GM18868 (cell line): ENCODE results near the gene ACP3.
"Not testable (repeated sequence)": the region's sequence is repeated elsewhere in the genome, so short reads cannot be mapped to it uniquely, and the experiment has no call there.

ENCODE experiments used
- ATAC-seq: cut with Tn5 transposase; IDR thresholded peaks from one replicate; pipeline ENCODE4 v1.9.1; 2021; ENCODE audit warnings: mild to moderate bottlenecking, moderate library complexity; ENCODE audit not compliant: unreplicated experiment

Gene ACP3, protein sequence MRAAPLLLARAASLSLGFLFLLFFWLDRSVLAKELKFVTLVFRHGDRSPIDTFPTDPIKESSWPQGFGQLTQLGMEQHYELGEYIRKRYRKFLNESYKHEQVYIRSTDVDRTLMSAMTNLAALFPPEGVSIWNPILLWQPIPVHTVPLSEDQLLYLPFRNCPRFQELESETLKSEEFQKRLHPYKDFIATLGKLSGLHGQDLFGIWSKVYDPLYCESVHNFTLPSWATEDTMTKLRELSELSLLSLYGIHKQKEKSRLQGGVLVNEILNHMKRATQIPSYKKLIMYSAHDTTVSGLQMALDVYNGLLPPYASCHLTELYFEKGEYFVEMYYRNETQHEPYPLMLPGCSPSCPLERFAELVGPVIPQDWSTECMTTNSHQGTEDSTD

GRCh38 chr3:132317229-132317948 lies at the start of gene ACP3:
Gene ACP3, plus strand, starts transcription at chr3:132317407. Its CDS starts 50 bp downstream, at chr3:132317457.
- peak; percentile 78 for ATAC-seq

DNA sequence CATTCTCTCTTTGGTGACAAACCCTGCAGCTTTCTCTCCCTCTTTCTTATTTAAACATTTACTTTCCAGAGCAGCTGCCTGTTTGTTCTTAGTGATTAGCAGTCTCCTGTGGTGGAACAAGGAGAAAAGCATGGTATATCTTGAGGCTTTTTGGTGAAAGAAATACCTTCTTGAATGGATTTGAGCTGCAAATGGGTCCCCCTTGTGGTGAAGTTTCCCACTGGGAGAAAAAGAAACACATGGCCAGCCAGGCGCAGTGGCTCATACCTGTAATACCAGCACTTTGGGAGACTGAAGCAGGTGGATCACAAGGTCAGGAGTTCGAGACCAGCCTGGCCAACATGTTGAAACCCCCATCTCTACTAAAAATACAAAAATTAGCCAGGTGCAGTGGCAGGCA lies 48.3 kb upstream of the ACP3 start:
- no peak for ATAC-seq

DNA sequence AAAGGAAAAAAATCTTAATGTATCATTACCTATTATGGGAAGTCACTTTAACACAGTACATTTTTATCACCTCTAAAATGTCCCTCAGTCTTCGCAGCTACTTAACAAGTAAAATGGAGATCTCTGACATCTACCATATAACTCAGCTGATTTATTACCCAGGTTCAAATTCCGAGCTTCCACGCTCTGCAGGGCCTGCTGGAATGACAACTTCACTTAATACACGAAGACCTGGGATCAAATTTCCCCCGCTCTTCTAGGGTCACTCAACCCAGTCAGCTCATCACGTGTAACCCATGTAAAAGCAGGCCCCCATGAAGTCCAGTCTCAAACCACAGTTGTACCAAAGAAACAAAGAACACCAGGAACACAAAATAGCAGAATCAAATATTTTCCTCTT lies 44.2 kb upstream of the ACP3 start:
- ATAC-seq: no peak

DNA sequence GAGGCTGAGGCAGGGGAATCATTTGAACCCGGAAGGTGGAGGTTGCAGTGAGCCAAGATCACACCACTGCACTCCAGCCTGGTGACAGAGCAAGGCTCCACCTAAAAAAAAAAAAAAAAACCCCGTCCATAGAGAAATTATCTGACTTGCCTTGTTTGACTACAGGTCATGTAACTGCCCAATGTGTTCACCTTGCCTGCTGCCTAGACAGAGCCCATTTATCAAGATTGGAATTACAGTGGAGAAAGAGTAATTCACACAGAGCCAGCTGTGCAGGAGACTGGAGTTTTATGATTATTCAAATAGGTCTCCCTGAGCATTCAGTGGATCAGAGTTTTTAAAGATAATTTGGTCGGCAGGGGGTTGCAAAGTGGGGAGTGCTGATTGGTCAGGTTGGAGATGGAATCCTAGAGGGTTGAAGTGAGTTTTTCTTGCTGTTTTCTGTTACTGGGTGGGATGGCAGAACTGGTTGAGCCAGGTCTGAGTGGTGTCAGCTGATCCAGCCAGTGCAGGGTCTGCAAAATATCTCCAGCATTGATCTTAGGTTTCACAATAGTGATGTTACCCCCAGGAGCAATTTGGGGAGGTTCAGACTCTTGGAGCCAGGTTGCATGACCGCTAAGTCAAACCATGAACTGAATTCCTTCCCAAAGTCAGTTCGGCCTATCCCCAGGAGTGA lies 40.8 kb upstream of the ACP3 start:
- no peak for ATAC-seq

DNA sequence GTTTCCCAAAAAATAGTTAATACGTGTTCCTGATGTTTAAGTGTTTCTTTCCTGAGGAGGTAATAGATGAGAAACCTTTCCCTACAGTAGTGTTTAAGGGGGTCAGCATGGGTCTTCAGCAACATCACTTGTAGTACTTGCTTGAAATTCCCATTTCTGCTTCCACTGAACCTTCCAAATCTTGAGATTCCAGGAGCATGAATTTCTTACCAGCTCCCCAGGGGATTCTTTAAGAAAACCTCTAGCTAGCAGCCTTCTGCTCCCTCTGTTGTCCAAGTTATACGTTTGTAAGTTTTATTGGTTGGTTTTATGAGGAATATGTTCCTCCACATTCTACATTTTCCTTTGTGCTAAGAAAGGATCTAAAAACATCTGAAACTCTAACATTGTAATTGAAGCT lies 38.2 kb upstream of the ACP3 start:
- ATAC-seq: no peak

- ATAC-seq: no peak
Observed at GRCh38 chr3:132283440-132283839, 33.8 kb upstream of the ACP3 start.

DNA sequence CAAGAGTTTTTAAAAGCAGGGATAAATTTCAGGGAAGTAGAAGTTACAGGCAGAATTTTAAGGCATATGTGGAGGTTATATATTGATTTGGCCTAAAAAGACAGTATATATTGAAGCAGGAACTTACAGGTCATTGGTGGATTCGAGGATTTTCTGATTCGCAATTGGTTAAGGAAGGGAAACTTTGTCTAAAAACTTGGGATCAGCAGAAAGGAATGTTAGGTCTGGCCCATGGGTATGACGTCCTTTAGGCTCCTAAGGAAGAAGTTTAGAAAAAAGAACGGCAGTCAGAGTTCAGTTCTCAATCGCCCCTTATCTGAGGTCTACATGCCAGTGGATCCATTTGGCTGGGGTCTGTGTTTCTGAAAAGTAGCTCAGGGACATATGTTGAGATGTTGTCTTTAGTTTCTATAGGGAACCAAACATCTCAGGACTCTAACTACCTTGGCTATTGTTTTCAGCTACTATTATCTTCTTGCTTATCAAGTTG lies 33.2 kb upstream of the ACP3 start:
- no peak for ATAC-seq

DNA sequence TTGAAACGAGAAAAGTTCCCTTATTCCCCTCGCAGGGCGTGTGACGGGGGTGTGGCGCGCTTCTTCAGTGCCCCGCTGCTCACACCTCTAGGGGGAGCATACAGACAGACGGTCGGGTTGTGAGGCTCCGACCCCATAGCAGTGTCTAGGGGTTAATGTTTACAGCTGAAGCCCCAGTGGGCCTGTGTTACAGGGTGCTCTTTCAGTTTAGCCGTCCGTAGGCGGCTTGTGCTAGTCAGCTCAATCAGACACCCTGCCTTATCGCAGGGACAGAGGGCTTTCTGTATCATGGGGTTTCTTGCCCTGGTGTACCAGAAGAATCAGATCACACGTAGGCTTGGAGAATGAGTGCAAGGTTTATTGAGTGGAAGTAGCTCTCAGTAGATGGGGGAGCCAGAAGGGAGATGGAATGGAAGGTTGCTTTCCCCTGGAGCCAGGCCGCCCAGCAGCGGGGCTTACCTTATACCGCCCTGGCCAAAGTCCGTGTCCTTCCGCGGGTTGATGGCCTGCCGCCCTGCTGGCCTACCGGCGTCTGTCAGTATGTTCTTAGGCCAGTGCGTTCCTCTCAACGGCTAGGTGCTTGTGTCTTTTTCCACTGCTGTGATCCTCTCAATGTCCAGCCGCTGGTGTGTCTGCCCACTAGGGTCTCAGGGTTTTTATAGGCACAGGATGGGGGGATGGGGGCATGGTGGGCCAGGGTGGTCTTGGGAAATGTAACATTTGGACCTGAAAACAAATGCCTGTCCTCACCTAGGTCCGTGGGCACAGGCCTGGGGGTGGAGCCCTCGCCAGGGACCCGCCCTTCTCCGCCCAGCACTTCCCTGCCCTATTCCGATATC lies 32.2 kb upstream of the ACP3 start:
- no peak for ATAC-seq

DNA sequence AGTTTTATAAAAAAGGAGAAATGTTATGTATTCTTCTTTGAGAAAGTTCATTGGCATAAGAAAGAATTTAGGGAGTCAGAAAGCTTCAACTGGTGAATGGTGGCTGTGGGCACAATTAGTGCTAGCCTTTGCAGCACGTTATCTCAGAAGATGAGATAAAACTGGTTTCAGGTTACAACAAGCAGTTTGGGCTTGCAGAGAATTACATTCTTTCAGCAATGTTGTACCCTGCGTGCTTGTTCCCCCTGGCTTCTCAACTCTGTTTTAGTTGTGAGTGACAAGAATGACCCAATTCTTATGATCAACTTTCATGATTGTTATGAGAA lies 31.6 kb upstream of the ACP3 start:
- no peak for ATAC-seq

DNA sequence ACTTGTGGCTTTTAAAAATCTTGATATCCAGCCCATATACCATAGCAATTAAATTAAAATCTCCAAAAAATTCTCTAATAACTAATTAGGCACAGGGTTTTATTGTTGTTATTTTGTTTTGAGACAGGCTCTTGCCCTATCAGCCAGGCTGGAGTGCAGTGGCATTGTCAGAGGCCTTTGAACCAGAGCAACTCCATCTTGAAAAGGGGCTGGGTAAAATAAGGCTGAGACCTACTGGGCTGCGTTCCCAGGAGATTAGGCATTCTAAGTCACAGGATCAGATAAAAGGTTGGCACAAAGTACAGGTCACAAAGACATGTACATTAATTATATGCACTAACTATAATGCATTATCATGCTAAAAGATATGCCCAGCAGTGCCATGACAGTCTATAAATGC lies 31.2 kb upstream of the ACP3 start:
- ATAC-seq: no peak

DNA sequence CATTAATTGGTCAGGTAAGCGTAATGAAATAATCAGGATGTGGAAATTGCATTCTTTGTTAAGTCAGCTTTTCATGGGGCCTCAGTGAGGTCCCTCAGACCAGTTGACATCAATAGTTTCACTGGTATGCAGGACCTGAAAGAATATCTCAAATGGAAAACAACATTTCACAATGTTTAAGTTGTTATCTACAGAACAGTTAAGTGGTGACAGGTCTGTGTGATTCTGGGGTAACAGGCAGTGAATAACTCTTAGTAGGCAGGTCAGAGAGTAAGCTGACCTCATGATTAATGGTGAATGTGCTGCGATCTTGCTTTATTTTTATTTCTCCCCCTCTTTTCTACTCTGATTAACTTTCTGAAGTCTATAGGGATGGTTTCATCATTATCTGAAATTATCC lies 28.9 kb upstream of the ACP3 start:
- ATAC-seq: no peak

GRCh38 chr3:132289316-132289715 lies 27.9 kb upstream of the ACP3 start:
- ATAC-seq: no peak

- ATAC-seq: no peak
Observed at GRCh38 chr3:132290833-132291232, 26.4 kb upstream of the ACP3 start.

DNA sequence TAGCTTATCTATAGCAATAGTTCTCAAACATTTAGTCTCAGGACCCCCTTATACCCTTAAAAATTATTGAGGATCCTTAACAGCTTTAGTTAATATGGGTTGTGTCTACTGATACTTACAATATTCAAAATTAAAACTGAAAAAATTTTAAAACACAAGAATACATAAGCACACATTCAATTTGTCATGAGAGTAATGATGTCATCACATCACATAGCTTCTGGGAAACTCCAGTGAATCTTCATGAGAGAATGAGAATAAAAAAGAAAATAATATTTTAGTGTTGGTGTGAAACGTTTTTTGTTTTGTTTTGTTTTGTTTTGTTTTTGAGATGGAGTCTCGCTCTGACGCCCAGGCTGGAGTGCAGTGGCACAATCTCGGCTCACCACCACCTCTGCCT lies 25.2 kb upstream of the ACP3 start:
- no peak for ATAC-seq

GRCh38 chr3:132293251-132293650 lies 24.0 kb upstream of the ACP3 start:
- no peak for ATAC-seq

- no peak for ATAC-seq
Observed at GRCh38 chr3:132294906-132295305, 22.3 kb upstream of the ACP3 start.

GRCh38 chr3:132303336-132304201 lies 13.6 kb upstream of the ACP3 start:
- not testable (repeated sequence) for ATAC-seq

DNA sequence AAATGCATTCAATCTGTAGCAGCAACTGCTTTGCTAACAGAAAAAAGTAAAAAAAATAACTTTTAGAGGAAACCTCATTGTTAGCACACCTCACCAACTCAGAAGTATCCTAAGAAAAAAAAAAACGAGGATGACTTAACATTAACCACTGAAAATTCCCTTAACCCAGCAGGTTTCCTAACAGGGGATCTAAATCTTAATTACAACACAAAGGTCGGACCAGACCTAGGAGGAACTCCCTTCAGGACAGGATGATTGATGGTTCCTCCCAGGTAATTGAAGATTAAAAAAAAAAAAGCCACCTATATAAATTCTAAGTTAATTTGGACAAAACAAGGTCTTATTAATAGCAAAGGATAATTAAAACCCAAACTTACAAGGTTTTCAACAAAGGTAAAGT lies 12.9 kb upstream of the ACP3 start:
- ATAC-seq: not testable (repeated sequence)

GRCh38 chr3:132310057-132310456 lies 7.2 kb upstream of the ACP3 start:
- ATAC-seq: not testable (repeated sequence)

DNA sequence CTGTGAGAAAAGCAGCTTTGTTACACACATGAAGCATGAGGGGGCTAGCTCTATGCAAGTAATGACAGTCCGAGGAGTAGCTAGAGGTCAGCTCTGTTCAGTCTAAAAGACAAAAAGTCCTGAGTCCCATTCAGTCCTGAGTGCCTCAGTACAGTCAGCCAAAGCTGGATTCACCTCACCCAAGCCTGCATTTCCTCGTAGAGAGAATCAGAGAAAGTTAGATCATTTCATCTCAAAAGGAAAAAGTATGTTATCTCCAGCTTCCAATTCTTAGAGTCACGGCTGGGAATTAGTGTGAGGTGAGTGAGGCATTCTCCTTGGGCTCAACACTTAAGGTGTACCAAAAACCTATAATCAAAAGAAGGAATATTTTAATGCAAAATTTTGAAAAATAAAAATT lies 5.9 kb upstream of the ACP3 start:
- ATAC-seq: no peak
